ENCODE data around the gene PARP9.

PARP9 gene

GRCh38 chr3:122548076-122548475 lies 16.0 kb downstream of the PARP9 start:
- Histone ChIP-seq H3K27ac (ENCODE audit: low read length) (no peak overlapping the region), H2AFZ (ENCODE audit: low read depth, low read length) (no peak overlapping the region), H3K4me1 (ENCODE audit: insufficient read depth, low read length) (no peaks in the 10 kb centered on the region), H4K20me1 (ENCODE audit: insufficient read depth, low read length) (no peaks in the 10 kb centered on the region), H3K79me2 (ENCODE audit: insufficient read depth, low read length) (no peaks in the 10 kb centered on the region), H3K27me3 (ENCODE audit: insufficient read depth, low read length, poor library complexity) (no peaks in the 10 kb centered on the region), H3K4me2 (ENCODE audit: insufficient read depth, low read length) (no peak overlapping the region), H3K9ac (ENCODE audit: low read depth, low read length) (no peak overlapping the region), H3K36me3 (ENCODE audit: insufficient read depth, low read length) (peaks cover 76% of the 10 kb centered on the region; the same call in 1 of the 2 replicates), H3K4me3 (ENCODE audit: low read depth in 1 of 2, low read length in 2 of 2) (no peak overlapping the region), H3K9me3 (ENCODE audit: insufficient read depth, low read length, severe bottlenecking) (no peaks in the 10 kb centered on the region)
- no peak for ATAC-seq (ENCODE audit: insufficient read depth, low read depth)
- TF ChIP-seq EZH2 (IDR thresholded peaks at IDR 0.05; ENCODE audit: borderline replicate concordance, low read depth, low read length, severe bottlenecking), result no peak
- TF ChIP-seq, protein P1, sequence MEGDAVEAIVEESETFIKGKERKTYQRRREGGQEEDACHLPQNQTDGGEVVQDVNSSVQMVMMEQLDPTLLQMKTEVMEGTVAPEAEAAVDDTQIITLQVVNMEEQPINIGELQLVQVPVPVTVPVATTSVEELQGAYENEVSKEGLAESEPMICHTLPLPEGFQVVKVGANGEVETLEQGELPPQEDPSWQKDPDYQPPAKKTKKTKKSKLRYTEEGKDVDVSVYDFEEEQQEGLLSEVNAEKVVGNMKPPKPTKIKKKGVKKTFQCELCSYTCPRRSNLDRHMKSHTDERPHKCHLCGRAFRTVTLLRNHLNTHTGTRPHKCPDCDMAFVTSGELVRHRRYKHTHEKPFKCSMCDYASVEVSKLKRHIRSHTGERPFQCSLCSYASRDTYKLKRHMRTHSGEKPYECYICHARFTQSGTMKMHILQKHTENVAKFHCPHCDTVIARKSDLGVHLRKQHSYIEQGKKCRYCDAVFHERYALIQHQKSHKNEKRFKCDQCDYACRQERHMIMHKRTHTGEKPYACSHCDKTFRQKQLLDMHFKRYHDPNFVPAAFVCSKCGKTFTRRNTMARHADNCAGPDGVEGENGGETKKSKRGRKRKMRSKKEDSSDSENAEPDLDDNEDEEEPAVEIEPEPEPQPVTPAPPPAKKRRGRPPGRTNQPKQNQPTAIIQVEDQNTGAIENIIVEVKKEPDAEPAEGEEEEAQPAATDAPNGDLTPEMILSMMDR (IDR thresholded peaks at IDR 0.05; ENCODE audit: borderline replicate concordance, extremely low read depth, low read length, poor library complexity, severe bottlenecking), result no peak
- no peak for DNase-seq

DNA sequence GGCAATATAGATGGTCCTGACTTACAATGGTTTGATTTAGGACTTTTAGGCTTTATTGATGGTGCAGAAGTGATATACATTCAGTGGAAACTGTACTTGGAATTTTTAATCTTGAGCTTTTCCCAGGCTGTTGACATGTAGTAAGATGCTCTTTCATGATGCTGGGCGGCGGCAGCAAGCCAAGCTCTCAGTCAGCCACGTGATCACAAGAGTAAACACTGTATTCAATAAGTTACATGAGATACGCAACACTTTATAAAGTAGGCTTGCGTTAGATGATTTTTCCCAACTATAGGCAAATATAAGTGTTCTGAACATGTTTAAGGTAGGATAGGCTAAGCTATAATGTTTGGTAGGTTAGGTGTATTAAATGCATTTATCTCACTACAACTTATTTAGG lies 17.9 kb downstream of the PARP9 start:
- H3K4me2 ChIP-seq (ENCODE audit: insufficient read depth, low read length), result no peak overlapping the region
- H3K27me3 ChIP-seq (ENCODE audit: insufficient read depth, low read length, poor library complexity), result no peaks in the 10 kb centered on the region
- no peak overlapping the region for H3K9ac ChIP-seq (ENCODE audit: low read depth, low read length)
- no peaks in the 10 kb centered on the region for H3K79me2 ChIP-seq (ENCODE audit: insufficient read depth, low read length)
- H4K20me1 ChIP-seq (ENCODE audit: insufficient read depth, low read length), result no peaks in the 10 kb centered on the region
- no peak for DNase-seq
- no peak overlapping the region for H2AFZ ChIP-seq (ENCODE audit: low read depth, low read length)
- peaks cover 69% of the 10 kb centered on the region; the same call in 1 of the 2 replicates for H3K36me3 ChIP-seq (ENCODE audit: insufficient read depth, low read length)
- H3K4me1 ChIP-seq (ENCODE audit: insufficient read depth, low read length), result no peaks in the 10 kb centered on the region
- H3K27ac ChIP-seq (ENCODE audit: low read length), result no peak overlapping the region
- no peak for ATAC-seq (ENCODE audit: insufficient read depth, low read depth)
- H3K9me3 ChIP-seq (ENCODE audit: insufficient read depth, low read length, severe bottlenecking), result no peaks in the 10 kb centered on the region
- TF ChIP-seq, protein P1 (IDR thresholded peaks at IDR 0.05; ENCODE audit: borderline replicate concordance, extremely low read depth, low read length, poor library complexity, severe bottlenecking), result no peak
- no peak for TF ChIP-seq EZH2 (IDR thresholded peaks at IDR 0.05; ENCODE audit: borderline replicate concordance, low read depth, low read length, severe bottlenecking)
- H3K4me3 ChIP-seq (ENCODE audit: low read depth in 1 of 2, low read length in 2 of 2), result no peak overlapping the region

GRCh38 chr3:122538956-122539490 lies 25.1 kb downstream of the PARP9 start:
- H3K27ac ChIP-seq (ENCODE audit: low read length), result no peak overlapping the region
- H3K4me2 ChIP-seq (ENCODE audit: insufficient read depth, low read length), result no peak overlapping the region
- no peak overlapping the region for H2AFZ ChIP-seq (ENCODE audit: low read depth, low read length)
- no peaks in the 10 kb centered on the region for H3K4me1 ChIP-seq (ENCODE audit: insufficient read depth, low read length)
- H3K79me2 ChIP-seq (ENCODE audit: insufficient read depth, low read length), result no peaks in the 10 kb centered on the region
- H4K20me1 ChIP-seq (ENCODE audit: insufficient read depth, low read length), result no peaks in the 10 kb centered on the region
- ATAC-seq (ENCODE audit: insufficient read depth, low read depth), result no peak
- peaks cover 71% of the 10 kb centered on the region for H3K36me3 ChIP-seq (ENCODE audit: insufficient read depth, low read length)
- no peak overlapping the region for H3K4me3 ChIP-seq (ENCODE audit: low read depth in 1 of 2, low read length in 2 of 2)
- H3K27me3 ChIP-seq (ENCODE audit: insufficient read depth, low read length, poor library complexity), result no peaks in the 10 kb centered on the region
- H3K9me3 ChIP-seq (ENCODE audit: insufficient read depth, low read length, severe bottlenecking), result no peaks in the 10 kb centered on the region
- no peak overlapping the region for H3K9ac ChIP-seq (ENCODE audit: low read depth, low read length)
- TF ChIP-seq EZH2 (IDR thresholded peaks at IDR 0.05; ENCODE audit: borderline replicate concordance, low read depth, low read length, severe bottlenecking), result no peak
- TF ChIP-seq, protein P1 (IDR thresholded peaks at IDR 0.05; ENCODE audit: borderline replicate concordance, extremely low read depth, low read length, poor library complexity, severe bottlenecking), result no peak
- DNase-seq, result no peak

- TF ChIP-seq, protein P1 (IDR thresholded peaks at IDR 0.05; ENCODE audit: borderline replicate concordance, extremely low read depth, low read length, poor library complexity, severe bottlenecking), result no peak
- no peak for TF ChIP-seq EZH2 (IDR thresholded peaks at IDR 0.05; ENCODE audit: borderline replicate concordance, low read depth, low read length, severe bottlenecking)
- Histone ChIP-seq H3K9ac (ENCODE audit: low read depth, low read length) (no peak overlapping the region), H3K79me2 (ENCODE audit: insufficient read depth, low read length) (no peaks in the 10 kb centered on the region), H3K4me2 (ENCODE audit: insufficient read depth, low read length) (no peak overlapping the region), H3K27me3 (ENCODE audit: insufficient read depth, low read length, poor library complexity) (no peaks in the 10 kb centered on the region), H4K20me1 (ENCODE audit: insufficient read depth, low read length) (no peaks in the 10 kb centered on the region), H3K27ac (ENCODE audit: low read length) (no peak overlapping the region), H3K4me3 (ENCODE audit: low read depth in 1 of 2, low read length in 2 of 2) (no peak overlapping the region), H2AFZ (ENCODE audit: low read depth, low read length) (no peak overlapping the region), H3K4me1 (ENCODE audit: insufficient read depth, low read length) (no peaks in the 10 kb centered on the region), H3K9me3 (ENCODE audit: insufficient read depth, low read length, severe bottlenecking) (no peaks in the 10 kb centered on the region), H3K36me3 (ENCODE audit: insufficient read depth, low read length) (peaks cover 87% of the 10 kb centered on the region)
- DNase-seq (no peak), ATAC-seq (ENCODE audit: insufficient read depth, low read depth) (no peak)
Measured at GRCh38 chr3:122536632-122537001, 27.5 kb downstream of the PARP9 start.

All from DND-41 (cell line).